IPS-NIHi7 (cell line): ENCODE results near the gene HRG.

ENCODE experiments used
- DNase-seq: peaks from one replicate; pipeline ENCODE4 v3.0.0; 2012; ENCODE audit warnings: mixed read lengths; ENCODE audit errors: extremely low spot score

Gene HRG

GRCh38 chr3:186724911-186725310 is 59.1 kb downstream of the HRG start:
- DNase-seq: no peak
